GM23338 (cell line): ENCODE results near the gene SNRPF. TPM values are rescaled to one million over a fixed set of nuclear protein-coding genes. Genes with fewer than 3 reads are reported as not detected.

Experiments
- ATAC-seq: fragments of 200-7000 bp; cut with Tn5 transposase; 3 replicates; pipeline ENCODE4 v1.9.1; 2020
- DNase-seq: peaks from one replicate; pipeline ENCODE4 v3.0.0-alpha.2; 2015; ENCODE audit warnings: low spot score
- H2AFZ ChIP-seq: fragments of 200-600 bp; sonication (generic); 2 replicates; pipeline ENCODE4 v1.8.0; 2016; ENCODE audit warnings: antibody characterized with exemption, mild to moderate bottlenecking, moderate library complexity
- H3F3A ChIP-seq: fragments of 200-600 bp; sonication (generic); replicated peaks from 2 replicates; pipeline ENCODE4 v1.8.0; 2017; ENCODE audit warnings: antibody characterized with exemption, mixed run types, low read depth
- H3K27ac ChIP-seq: fragments of 200-600 bp; sonication (generic); 2 replicates; pipeline ENCODE4 v1.6.1; 2016; ENCODE audit warnings: low read depth
- H3K27me3 ChIP-seq: fragments of 200-600 bp; sonication (generic); 2 replicates; pipeline ENCODE4 v1.8.0; 2016; ENCODE audit warnings: mild to moderate bottlenecking, mixed run types, moderate library complexity; ENCODE audit not compliant: insufficient read depth
- H3K36me3 ChIP-seq: fragments of 200-600 bp; sonication (generic); 2 replicates; pipeline ENCODE4 v1.8.0; 2016; ENCODE audit warnings: mild to moderate bottlenecking; ENCODE audit not compliant: insufficient read depth
- H3K4me1 ChIP-seq: fragments of 200-600 bp; sonication (generic); 2 replicates; pipeline ENCODE4 v1.8.0; 2016; ENCODE audit warnings: mild to moderate bottlenecking, moderate library complexity; ENCODE audit not compliant: insufficient read depth
- H3K4me2 ChIP-seq: fragments of 200-600 bp; sonication (generic); 2 replicates; pipeline ENCODE4 v1.7.1; 2017; ENCODE audit warnings: mixed run types
- H3K4me3 ChIP-seq: fragments of 200-600 bp; sonication (generic); 2 replicates; pipeline ENCODE4 v1.6.1; 2016; ENCODE audit warnings: mixed run types
- H3K79me2 ChIP-seq: fragments of 200-600 bp; sonication (generic); replicated peaks from 2 replicates; pipeline ENCODE4 v1.8.0; 2017; ENCODE audit warnings: mild to moderate bottlenecking; ENCODE audit not compliant: insufficient read depth
- H3K9me2 ChIP-seq: fragments of 200-600 bp; sonication (generic); 2 replicates; pipeline ENCODE4 v1.8.0; 2017; ENCODE audit not compliant: insufficient read depth
- H4K20me1 ChIP-seq: fragments of 200-600 bp; sonication (generic); replicated peaks from 2 replicates; pipeline ENCODE4 v1.8.0; 2017; ENCODE audit warnings: mild to moderate bottlenecking; ENCODE audit not compliant: insufficient read depth
- H3K27ac Mint-ChIP-seq: 2 replicates; pipeline ENCODE4 v1.8.0; 2020; ENCODE audit warnings: inconsistent platforms, mild to moderate bottlenecking, moderate library complexity, mixed read lengths
- H3K27me3 Mint-ChIP-seq: 3 replicates; pipeline ENCODE4 v1.8.0; 2022; ENCODE audit warnings: low read depth, mild to moderate bottlenecking, moderate library complexity, mixed read lengths, inconsistent platforms; ENCODE audit not compliant: insufficient read depth, poor library complexity
- H3K36me3 Mint-ChIP-seq: 3 replicates; pipeline ENCODE4 v1.8.0; 2021; ENCODE audit warnings: low read depth, mild to moderate bottlenecking, inconsistent platforms, moderate library complexity, mixed read lengths
- H3K4me1 Mint-ChIP-seq: 3 replicates; pipeline ENCODE4 v1.8.0; 2020; ENCODE audit warnings: mild to moderate bottlenecking, inconsistent platforms, mixed read lengths
- H3K4me3 Mint-ChIP-seq: 3 replicates; pipeline ENCODE4 v1.8.0; 2021; ENCODE audit warnings: moderate library complexity, mild to moderate bottlenecking, inconsistent platforms, mixed read lengths
- H3K9me3 Mint-ChIP-seq: 3 replicates; pipeline ENCODE4 v1.8.0; 2020; ENCODE audit warnings: moderate library complexity, mild to moderate bottlenecking, inconsistent platforms, mixed read lengths
- CREB1 ChIP-seq: fragments of 250-450 bp; sonication (Bioruptor Pico); IDR thresholded peaks from 2 replicates; pipeline ENCODE4 v1.5.0; 2020; ENCODE audit warnings: low read depth, mild to moderate bottlenecking, moderate library complexity
- EZH2 ChIP-seq: fragments of 200-600 bp; sonication (generic); IDR thresholded peaks from one replicate; pipeline ENCODE4 v1.8.0; 2017; ENCODE audit warnings: antibody characterized with exemption, mild to moderate bottlenecking, low read depth; ENCODE audit not compliant: unreplicated experiment
- EZH2phosphoT487 ChIP-seq: fragments of 200-600 bp; sonication (generic); IDR thresholded peaks from one replicate; pipeline ENCODE4 v1.8.1; 2018; ENCODE audit warnings: antibody characterized with exemption; ENCODE audit not compliant: unreplicated experiment
- NANOG ChIP-seq: IDR thresholded peaks from 2 replicates; pipeline ENCODE4 v1.6.1; 2016; ENCODE audit warnings: antibody characterized with exemption, borderline replicate concordance
- STAT1 ChIP-seq: IDR thresholded peaks from one replicate; pipeline ENCODE4 v1.6.1; 2016; ENCODE audit warnings: antibody characterized with exemption; ENCODE audit not compliant: unreplicated experiment
- ZNF114 ChIP-seq: fragments of 250-450 bp; sonication (Bioruptor Pico); IDR thresholded peaks from 2 replicates; pipeline ENCODE4 v1.5.0; 2020; ENCODE audit warnings: mild to moderate bottlenecking, moderate library complexity
- ZNF331 ChIP-seq: fragments of 250-450 bp; sonication (Bioruptor Pico); IDR thresholded peaks from 2 replicates; pipeline ENCODE4 v1.5.0; 2020; ENCODE audit warnings: low read depth, mild to moderate bottlenecking, moderate library complexity
- polyA plus RNA-seq: library from polyadenylated mRNA; unstranded; fragments of >200 nt; fragmentation: Nextera tagmentation; extraction: Ambion mirVana; gene quantifications from 2 replicates; pipeline ENCODE4 v1.2.1, GENCODE V29; 2016
- total RNA-seq: library from RNA; depleted of rRNA; stranded (reverse); fragments of >200 nt; shearing (Covaris generic); gene quantifications from 2 replicates; pipeline ENCODE4 v1.2.3, GENCODE V29; 2014
- TF ChIP-seq, protein P1 (sequence below): IDR thresholded peaks from 2 replicates; pipeline ENCODE4 v1.6.1; 2016; ENCODE audit warnings: antibody characterized with exemption
- TF ChIP-seq, protein P2 (sequence below): IDR thresholded peaks from one replicate; pipeline ENCODE4 v1.6.1; 2018; ENCODE audit warnings: antibody characterized with exemption; ENCODE audit not compliant: unreplicated experiment
- TF ChIP-seq, protein P3 (sequence below), 2 experiments: fragments of 200-600 bp in 1 of 2; sonication (generic) in 1 of 2; conservative IDR thresholded peaks; 2 replicates each; pipeline versions ENCODE4 v1.5.1 to v1.6.1; 2016 to 2017; ENCODE audit warnings: antibody characterized with exemption in 2 of 2, low read depth in 2 of 2, mild to moderate bottlenecking in 2 of 2, moderate library complexity in 1 of 2
- TF ChIP-seq, protein P4 (sequence below): fragments of 250-450 bp; sonication (Bioruptor Pico); IDR thresholded peaks from 2 replicates; pipeline ENCODE4 v1.5.0; 2020; ENCODE audit warnings: mild to moderate bottlenecking, moderate library complexity

The SNRPF gene
- total and polyA plus RNA-seq, 2 experiments from 2014 or later, result 31.1 to 475 TPM

DNA sequence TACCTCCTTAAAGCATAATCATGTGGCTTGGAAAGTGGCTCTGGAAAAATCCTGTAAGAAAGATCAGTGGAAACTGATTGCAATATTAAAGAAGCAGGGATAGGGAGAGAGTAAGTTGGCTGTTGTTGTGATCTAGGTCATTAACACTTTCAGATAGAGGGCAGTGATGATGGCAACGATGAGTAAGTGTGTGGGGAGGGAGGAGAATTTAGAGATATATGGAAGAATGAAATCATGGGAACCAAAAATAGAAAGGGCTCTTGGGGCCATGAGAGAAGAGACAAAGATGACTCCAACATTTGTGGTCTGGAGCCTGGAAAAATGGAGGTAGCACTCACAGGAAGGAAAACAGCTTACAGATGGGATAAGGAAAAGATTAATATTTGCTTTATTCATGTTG, 23.3 kb downstream of the SNRPF start:
- Histone ChIP-seq H3K27ac (no peak overlapping the region), H3K36me3 (no peaks in the 10 kb centered on the region), H3K4me2 (no peak overlapping the region), H3K79me2 (no peaks in the 10 kb centered on the region), H3K27me3 (no peaks in the 10 kb centered on the region), H2AFZ (no peak overlapping the region), H3K4me3 (no peak overlapping the region), H3F3A (no peaks in the 10 kb centered on the region), H3K9me2 (no peaks in the 10 kb centered on the region), H4K20me1 (no peaks in the 10 kb centered on the region), H3K4me1 (no peaks in the 10 kb centered on the region)
- Mint-ChIP-seq H3K27me3 (no peaks in the 10 kb centered on the region), H3K27ac (no peak overlapping the region), H3K4me3 (no peak overlapping the region), H3K36me3 (no peaks in the 10 kb centered on the region), H3K4me1 (no peaks in the 10 kb centered on the region), H3K9me3 (peaks cover 5% of the 10 kb centered on the region; the same call in 1 of the 3 replicates)
- DNase-seq, result no peak
- TF ChIP-seq CREB1 (CRISPR knock-in tag), result no peak
- TF ChIP-seq, protein P1, sequence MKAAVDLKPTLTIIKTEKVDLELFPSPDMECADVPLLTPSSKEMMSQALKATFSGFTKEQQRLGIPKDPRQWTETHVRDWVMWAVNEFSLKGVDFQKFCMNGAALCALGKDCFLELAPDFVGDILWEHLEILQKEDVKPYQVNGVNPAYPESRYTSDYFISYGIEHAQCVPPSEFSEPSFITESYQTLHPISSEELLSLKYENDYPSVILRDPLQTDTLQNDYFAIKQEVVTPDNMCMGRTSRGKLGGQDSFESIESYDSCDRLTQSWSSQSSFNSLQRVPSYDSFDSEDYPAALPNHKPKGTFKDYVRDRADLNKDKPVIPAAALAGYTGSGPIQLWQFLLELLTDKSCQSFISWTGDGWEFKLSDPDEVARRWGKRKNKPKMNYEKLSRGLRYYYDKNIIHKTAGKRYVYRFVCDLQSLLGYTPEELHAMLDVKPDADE, result no peak
- TF ChIP-seq, protein P2, sequence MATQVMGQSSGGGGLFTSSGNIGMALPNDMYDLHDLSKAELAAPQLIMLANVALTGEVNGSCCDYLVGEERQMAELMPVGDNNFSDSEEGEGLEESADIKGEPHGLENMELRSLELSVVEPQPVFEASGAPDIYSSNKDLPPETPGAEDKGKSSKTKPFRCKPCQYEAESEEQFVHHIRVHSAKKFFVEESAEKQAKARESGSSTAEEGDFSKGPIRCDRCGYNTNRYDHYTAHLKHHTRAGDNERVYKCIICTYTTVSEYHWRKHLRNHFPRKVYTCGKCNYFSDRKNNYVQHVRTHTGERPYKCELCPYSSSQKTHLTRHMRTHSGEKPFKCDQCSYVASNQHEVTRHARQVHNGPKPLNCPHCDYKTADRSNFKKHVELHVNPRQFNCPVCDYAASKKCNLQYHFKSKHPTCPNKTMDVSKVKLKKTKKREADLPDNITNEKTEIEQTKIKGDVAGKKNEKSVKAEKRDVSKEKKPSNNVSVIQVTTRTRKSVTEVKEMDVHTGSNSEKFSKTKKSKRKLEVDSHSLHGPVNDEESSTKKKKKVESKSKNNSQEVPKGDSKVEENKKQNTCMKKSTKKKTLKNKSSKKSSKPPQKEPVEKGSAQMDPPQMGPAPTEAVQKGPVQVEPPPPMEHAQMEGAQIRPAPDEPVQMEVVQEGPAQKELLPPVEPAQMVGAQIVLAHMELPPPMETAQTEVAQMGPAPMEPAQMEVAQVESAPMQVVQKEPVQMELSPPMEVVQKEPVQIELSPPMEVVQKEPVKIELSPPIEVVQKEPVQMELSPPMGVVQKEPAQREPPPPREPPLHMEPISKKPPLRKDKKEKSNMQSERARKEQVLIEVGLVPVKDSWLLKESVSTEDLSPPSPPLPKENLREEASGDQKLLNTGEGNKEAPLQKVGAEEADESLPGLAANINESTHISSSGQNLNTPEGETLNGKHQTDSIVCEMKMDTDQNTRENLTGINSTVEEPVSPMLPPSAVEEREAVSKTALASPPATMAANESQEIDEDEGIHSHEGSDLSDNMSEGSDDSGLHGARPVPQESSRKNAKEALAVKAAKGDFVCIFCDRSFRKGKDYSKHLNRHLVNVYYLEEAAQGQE, result no peak
- no peak for TF ChIP-seq EZH2
- no peak for TF ChIP-seq STAT1
- TF ChIP-seq NANOG, result no peak
- no peak for TF ChIP-seq ZNF331
- TF ChIP-seq, protein P3, sequence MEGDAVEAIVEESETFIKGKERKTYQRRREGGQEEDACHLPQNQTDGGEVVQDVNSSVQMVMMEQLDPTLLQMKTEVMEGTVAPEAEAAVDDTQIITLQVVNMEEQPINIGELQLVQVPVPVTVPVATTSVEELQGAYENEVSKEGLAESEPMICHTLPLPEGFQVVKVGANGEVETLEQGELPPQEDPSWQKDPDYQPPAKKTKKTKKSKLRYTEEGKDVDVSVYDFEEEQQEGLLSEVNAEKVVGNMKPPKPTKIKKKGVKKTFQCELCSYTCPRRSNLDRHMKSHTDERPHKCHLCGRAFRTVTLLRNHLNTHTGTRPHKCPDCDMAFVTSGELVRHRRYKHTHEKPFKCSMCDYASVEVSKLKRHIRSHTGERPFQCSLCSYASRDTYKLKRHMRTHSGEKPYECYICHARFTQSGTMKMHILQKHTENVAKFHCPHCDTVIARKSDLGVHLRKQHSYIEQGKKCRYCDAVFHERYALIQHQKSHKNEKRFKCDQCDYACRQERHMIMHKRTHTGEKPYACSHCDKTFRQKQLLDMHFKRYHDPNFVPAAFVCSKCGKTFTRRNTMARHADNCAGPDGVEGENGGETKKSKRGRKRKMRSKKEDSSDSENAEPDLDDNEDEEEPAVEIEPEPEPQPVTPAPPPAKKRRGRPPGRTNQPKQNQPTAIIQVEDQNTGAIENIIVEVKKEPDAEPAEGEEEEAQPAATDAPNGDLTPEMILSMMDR (conservative IDR thresholded peaks at IDR 0.05; ENCODE audit: low read depth in 2 of 2), result no peak
- TF ChIP-seq ZNF114, result no peak
- no peak for TF ChIP-seq EZH2phosphoT487
- no peak for ATAC-seq

DNA sequence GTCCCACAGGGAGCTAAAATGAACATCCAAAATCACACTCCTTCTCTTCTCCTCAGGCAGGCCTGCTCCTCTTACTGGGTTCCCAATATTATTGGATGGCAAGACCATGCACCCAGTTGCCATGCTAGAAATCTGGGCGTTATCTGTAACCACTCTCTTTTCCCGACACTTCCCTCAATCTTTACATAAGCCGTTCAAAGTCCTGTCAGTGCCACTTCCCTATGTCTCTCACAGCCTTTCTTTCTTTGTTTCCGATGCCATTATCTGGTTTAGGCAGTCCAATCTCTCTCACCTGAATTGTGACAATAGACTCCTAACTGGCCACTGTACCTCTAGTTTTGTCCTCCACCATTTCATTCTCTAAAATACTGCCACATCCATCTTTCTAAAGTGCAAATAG, 24.1 kb downstream of the SNRPF start:
- Mint-ChIP-seq H3K4me1 (no peaks in the 10 kb centered on the region), H3K27me3 (no peaks in the 10 kb centered on the region), H3K27ac (no peak overlapping the region), H3K9me3 (peaks cover 3% of the 10 kb centered on the region; the same call in 1 of the 3 replicates), H3K4me3 (no peak overlapping the region), H3K36me3 (no peaks in the 10 kb centered on the region)
- ATAC-seq (no peak), DNase-seq (no peak)
- Histone ChIP-seq H3K4me1 (no peaks in the 10 kb centered on the region), H3K27ac (no peak overlapping the region), H3K9me2 (no peaks in the 10 kb centered on the region), H3K36me3 (no peaks in the 10 kb centered on the region), H3K4me2 (no peak overlapping the region), H4K20me1 (no peaks in the 10 kb centered on the region), H3K79me2 (no peaks in the 10 kb centered on the region), H3K27me3 (no peaks in the 10 kb centered on the region), H3K4me3 (no peak overlapping the region), H2AFZ (no peak overlapping the region), H3F3A (no peaks in the 10 kb centered on the region)
- TF ChIP-seq STAT1, result no peak
- TF ChIP-seq, protein P4, sequence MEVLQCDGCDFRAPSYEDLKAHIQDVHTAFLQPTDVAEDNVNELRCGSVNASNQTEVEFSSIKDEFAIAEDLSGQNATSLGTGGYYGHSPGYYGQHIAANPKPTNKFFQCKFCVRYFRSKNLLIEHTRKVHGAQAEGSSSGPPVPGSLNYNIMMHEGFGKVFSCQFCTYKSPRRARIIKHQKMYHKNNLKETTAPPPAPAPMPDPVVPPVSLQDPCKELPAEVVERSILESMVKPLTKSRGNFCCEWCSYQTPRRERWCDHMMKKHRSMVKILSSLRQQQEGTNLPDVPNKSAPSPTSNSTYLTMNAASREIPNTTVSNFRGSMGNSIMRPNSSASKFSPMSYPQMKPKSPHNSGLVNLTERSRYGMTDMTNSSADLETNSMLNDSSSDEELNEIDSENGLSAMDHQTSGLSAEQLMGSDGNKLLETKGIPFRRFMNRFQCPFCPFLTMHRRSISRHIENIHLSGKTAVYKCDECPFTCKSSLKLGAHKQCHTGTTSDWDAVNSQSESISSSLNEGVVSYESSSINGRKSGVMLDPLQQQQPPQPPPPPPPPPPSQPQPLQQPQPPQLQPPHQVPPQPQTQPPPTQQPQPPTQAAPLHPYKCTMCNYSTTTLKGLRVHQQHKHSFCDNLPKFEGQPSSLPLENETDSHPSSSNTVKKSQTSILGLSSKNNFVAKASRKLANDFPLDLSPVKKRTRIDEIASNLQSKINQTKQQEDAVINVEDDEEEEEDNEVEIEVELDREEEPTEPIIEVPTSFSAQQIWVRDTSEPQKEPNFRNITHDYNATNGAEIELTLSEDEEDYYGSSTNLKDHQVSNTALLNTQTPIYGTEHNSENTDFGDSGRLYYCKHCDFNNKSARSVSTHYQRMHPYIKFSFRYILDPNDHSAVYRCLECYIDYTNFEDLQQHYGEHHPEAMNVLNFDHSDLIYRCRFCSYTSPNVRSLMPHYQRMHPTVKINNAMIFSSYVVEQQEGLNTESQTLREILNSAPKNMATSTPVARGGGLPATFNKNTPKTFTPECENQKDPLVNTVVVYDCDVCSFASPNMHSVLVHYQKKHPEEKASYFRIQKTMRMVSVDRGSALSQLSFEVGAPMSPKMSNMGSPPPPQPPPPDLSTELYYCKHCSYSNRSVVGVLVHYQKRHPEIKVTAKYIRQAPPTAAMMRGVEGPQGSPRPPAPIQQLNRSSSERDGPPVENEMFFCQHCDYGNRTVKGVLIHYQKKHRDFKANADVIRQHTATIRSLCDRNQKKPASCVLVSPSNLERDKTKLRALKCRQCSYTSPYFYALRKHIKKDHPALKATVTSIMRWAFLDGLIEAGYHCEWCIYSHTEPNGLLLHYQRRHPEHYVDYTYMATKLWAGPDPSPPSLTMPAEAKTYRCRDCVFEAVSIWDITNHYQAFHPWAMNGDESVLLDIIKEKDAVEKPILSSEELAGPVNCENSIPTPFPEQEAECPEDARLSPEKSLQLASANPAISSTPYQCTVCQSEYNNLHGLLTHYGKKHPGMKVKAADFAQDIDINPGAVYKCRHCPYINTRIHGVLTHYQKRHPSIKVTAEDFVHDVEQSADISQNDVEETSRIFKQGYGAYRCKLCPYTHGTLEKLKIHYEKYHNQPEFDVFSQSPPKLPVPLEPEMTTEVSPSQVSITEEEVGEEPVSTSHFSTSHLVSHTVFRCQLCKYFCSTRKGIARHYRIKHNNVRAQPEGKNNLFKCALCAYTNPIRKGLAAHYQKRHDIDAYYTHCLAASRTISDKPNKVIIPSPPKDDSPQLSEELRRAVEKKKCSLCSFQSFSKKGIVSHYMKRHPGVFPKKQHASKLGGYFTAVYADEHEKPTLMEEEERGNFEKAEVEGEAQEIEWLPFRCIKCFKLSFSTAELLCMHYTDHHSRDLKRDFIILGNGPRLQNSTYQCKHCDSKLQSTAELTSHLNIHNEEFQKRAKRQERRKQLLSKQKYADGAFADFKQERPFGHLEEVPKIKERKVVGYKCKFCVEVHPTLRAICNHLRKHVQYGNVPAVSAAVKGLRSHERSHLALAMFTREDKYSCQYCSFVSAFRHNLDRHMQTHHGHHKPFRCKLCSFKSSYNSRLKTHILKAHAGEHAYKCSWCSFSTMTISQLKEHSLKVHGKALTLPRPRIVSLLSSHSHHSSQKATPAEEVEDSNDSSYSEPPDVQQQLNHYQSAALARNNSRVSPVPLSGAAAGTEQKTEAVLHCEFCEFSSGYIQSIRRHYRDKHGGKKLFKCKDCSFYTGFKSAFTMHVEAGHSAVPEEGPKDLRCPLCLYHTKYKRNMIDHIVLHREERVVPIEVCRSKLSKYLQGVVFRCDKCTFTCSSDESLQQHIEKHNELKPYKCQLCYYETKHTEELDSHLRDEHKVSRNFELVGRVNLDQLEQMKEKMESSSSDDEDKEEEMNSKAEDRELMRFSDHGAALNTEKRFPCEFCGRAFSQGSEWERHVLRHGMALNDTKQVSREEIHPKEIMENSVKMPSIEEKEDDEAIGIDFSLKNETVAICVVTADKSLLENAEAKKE (CRISPR knock-in tag), result no peak
